NCI-H1417 (cell line): ENCODE measurements around the gene PRAC1.
A peak's percentile ranks its signal among the peaks of the same experiment; 100 is the strongest.

Source experiments
- DNase-seq, 3 experiments: peaks; one replicate each; lab custom pipeline; 2025; lab: John Stamatoyannopoulos, UW

The PRAC1 gene

GRCh38 chr17:48747445-48748363, 25.4 kb upstream of the PRAC1 start:
- no peak for DNase-seq

- DNase-seq, result no peak
These were observed 24.7 kb upstream of the PRAC1 start for GRCh38 chr17:48746916-48747444.

GRCh38 chr17:48745381-48746275, 23.3 kb upstream of the PRAC1 start:
- no peak for DNase-seq

- DNase-seq, result no peak
These were observed 18.2 kb upstream of the PRAC1 start for GRCh38 chr17:48740537-48740936.

- no peak for DNase-seq
These were observed 16.6 kb upstream of the PRAC1 start for GRCh38 chr17:48738803-48739526.

- DNase-seq, result no peak
These were observed 16.1 kb upstream of the PRAC1 start for GRCh38 chr17:48738424-48738802.

- DNase-seq, result no peak
These were observed 15.2 kb upstream of the PRAC1 start for GRCh38 chr17:48737330-48738043.

- no peak for DNase-seq
These were observed 12.7 kb upstream of the PRAC1 start for GRCh38 chr17:48735062-48735351.

- DNase-seq, result no peak
These were observed 12.2 kb upstream of the PRAC1 start for GRCh38 chr17:48734333-48735061.

- DNase-seq, result no peak
These were observed 11.5 kb upstream of the PRAC1 start for GRCh38 chr17:48733632-48734328.

- peak in 1 of 3 experiments; percentile 23 for DNase-seq
These were observed 10.6 kb upstream of the PRAC1 start for GRCh38 chr17:48732688-48733629.

- no peak for DNase-seq
These were observed 9.0 kb upstream of the PRAC1 start for GRCh38 chr17:48731355-48731754.

- DNase-seq, result no peak
These were observed 7.9 kb upstream of the PRAC1 start for GRCh38 chr17:48730240-48730550.

GRCh38 chr17:48729335-48730239, 7.3 kb upstream of the PRAC1 start:
- DNase-seq, result peak in 2 of 3 experiments; percentile 57 to 63

GRCh38 chr17:48728232-48729231, 6.2 kb upstream of the PRAC1 start, which contains the start of gene HOXB13:
HOXB13 (minus strand) TSS chr17:48728750; CDS start chr17:48728593, 157 bp downstream.
- peak; percentile 72 to 86 (median 76) for DNase-seq

- peak in 1 of 3 experiments; percentile 33 for DNase-seq
These were observed 5.3 kb upstream of the PRAC1 start for GRCh38 chr17:48727415-48728175.
